Hepatocyte (in vitro differentiated cells): ENCODE measurements around the gene MYO1E. TPM values are rescaled to one million over a fixed set of nuclear protein-coding genes. Genes with fewer than 3 reads are reported as not detected.

Experiments used
- DNase-seq: peaks from one replicate; pipeline ENCODE4 v3.0.0-alpha.2; 2016; ENCODE audit warnings: low spot score
- H2AFZ ChIP-seq: fragments of 200-600 bp; sonication (generic); 2 replicates; pipeline ENCODE4 v1.6.0; 2016; ENCODE audit warnings: antibody characterized with exemption, mild to moderate bottlenecking
- H3K27ac ChIP-seq: fragments of 200-600 bp; sonication (generic); 2 replicates; pipeline ENCODE4 v1.5.1; 2016; ENCODE audit warnings: mild to moderate bottlenecking
- H3K27me3 ChIP-seq: fragments of 200-600 bp; sonication (generic); 2 replicates; pipeline ENCODE4 v1.6.1; 2016
- H3K36me3 ChIP-seq: fragments of 200-600 bp; sonication (generic); replicated peaks from 2 replicates; pipeline ENCODE4 v1.5.1; 2016; ENCODE audit warnings: low read depth; ENCODE audit not compliant: insufficient read depth
- H3K4me1 ChIP-seq: fragments of 200-600 bp; sonication (generic); 2 replicates; pipeline ENCODE4 v1.5.1; 2016; ENCODE audit warnings: mild to moderate bottlenecking, moderate library complexity; ENCODE audit not compliant: insufficient read depth
- H3K4me2 ChIP-seq: fragments of 200-600 bp; sonication (generic); 2 replicates; pipeline ENCODE4 v1.6.0; 2016
- H3K4me3 ChIP-seq: fragments of 200-600 bp; sonication (generic); 2 replicates; pipeline ENCODE4 v1.5.1; 2016; ENCODE audit warnings: mild to moderate bottlenecking
- H3K79me2 ChIP-seq: fragments of 200-600 bp; sonication (generic); 2 replicates; pipeline ENCODE4 v1.6.0; 2017; ENCODE audit warnings: mild to moderate bottlenecking
- H3K9me2 ChIP-seq: fragments of 200-600 bp; sonication (generic); replicated peaks from 2 replicates; pipeline ENCODE4 v1.6.0; 2017; ENCODE audit warnings: mild to moderate bottlenecking; ENCODE audit not compliant: insufficient read depth
- H3K9me3 ChIP-seq: fragments of 200-600 bp; sonication (generic); 2 replicates; pipeline ENCODE4 v1.5.1; 2016; ENCODE audit warnings: low read depth, mild to moderate bottlenecking
- H4K20me1 ChIP-seq: fragments of 200-600 bp; sonication (generic); 2 replicates; pipeline ENCODE4 v1.6.0; 2016; ENCODE audit warnings: mild to moderate bottlenecking; ENCODE audit not compliant: insufficient read depth, poor library complexity, severe bottlenecking
- CTCF ChIP-seq: fragments of 200-600 bp; sonication (generic); IDR thresholded peaks from 2 replicates; pipeline ENCODE4 v1.5.1; 2016; ENCODE audit warnings: antibody characterized with exemption, mild to moderate bottlenecking; ENCODE audit not compliant: poor library complexity
- EZH2 ChIP-seq: fragments of 200-600 bp; sonication (generic); IDR thresholded peaks from 2 replicates; pipeline ENCODE4 v1.6.1; 2016; ENCODE audit warnings: antibody characterized with exemption, mild to moderate bottlenecking, borderline replicate concordance
- EZH2phosphoT487 ChIP-seq: fragments of 200-600 bp; sonication (generic); IDR thresholded peaks from one replicate; pipeline ENCODE4 v1.6.1; 2018; ENCODE audit warnings: antibody characterized with exemption, mild to moderate bottlenecking, low read depth, moderate library complexity; ENCODE audit not compliant: unreplicated experiment, severe bottlenecking
- WGBS: methylation state at CpG from one replicate; pipeline ENCODE4 v1.1.6; 2016; ENCODE audit warnings: low lambda C conversion rate; ENCODE audit errors: missing lambda C conversion rate; 5-methylcytosine and 5-hydroxymethylcytosine counted together
- polyA plus RNA-seq: library from polyadenylated mRNA; unstranded; fragments of >200 nt; fragmentation: Nextera tagmentation; extraction: Ambion mirVana; gene quantifications from 2 replicates; pipeline ENCODE4 v1.2.1, GENCODE V29; 2016
- total RNA-seq: library from RNA; depleted of rRNA; stranded (reverse); fragments of >200 nt; gene quantifications from 2 replicates; pipeline ENCODE4 v1.2.3, GENCODE V29; 2014

Gene MYO1E
- total and polyA plus RNA-seq, 2 experiments from 2014 or later: 107 to 111 TPM

- H3K9me2 ChIP-seq: no peaks in the 10 kb centered on the region
- no peak overlapping the region for H2AFZ ChIP-seq
- no peaks in the 10 kb centered on the region for H3K9me3 ChIP-seq
- TF ChIP-seq EZH2phosphoT487 (no peak), CTCF (no peak), EZH2 (no peak)
- H3K27me3 ChIP-seq: no peaks in the 10 kb centered on the region
- WGBS: 81% methylated on average over 5 of the region's 5 CpGs
- DNase-seq: no peak
- H3K4me3 ChIP-seq: no peak overlapping the region
- no peaks in the 10 kb centered on the region for H3K36me3 ChIP-seq
- H4K20me1 ChIP-seq: no peaks in the 10 kb centered on the region
- no peak overlapping the region for H3K4me2 ChIP-seq
- H3K79me2 ChIP-seq: no peaks in the 10 kb centered on the region
- H3K4me1 ChIP-seq: no peaks in the 10 kb centered on the region
- peak overlapping the region; percentile 39 for H3K27ac ChIP-seq
These were observed 129.0 kb downstream of the MYO1E start for GRCh38 chr15:59243622-59244021.

DNA sequence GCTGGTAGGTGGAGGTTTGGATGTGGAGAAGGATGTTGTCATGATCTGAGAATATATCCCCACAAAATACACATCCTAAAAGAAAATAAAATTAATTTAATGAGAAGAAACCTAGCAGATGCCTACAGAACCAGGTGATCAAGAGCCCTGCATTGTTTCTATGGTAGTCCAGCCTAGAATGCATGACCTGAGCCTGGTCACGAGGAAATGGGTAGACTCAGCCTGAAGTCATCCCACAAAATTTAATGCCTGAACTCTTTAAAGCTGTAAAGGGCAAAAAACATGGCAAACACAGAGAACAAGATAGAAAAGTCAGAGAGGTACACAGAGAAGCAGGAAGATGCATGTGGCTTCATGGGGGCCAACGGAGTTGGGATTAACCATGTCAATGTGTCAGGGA is 130.0 kb downstream of the MYO1E start:
- H3K27ac ChIP-seq: no peak overlapping the region
- H3K9me2 ChIP-seq: no peaks in the 10 kb centered on the region
- H3K9me3 ChIP-seq: no peaks in the 10 kb centered on the region
- 83% methylated on average over 2 of the region's 2 CpGs for whole genome bisulfite sequencing
- H2AFZ ChIP-seq: no peak overlapping the region
- no peaks in the 10 kb centered on the region for H3K4me1 ChIP-seq
- H3K79me2 ChIP-seq: no peaks in the 10 kb centered on the region
- no peaks in the 10 kb centered on the region for H4K20me1 ChIP-seq
- no peak overlapping the region for H3K4me3 ChIP-seq
- no peak overlapping the region for H3K4me2 ChIP-seq
- no peak for DNase-seq
- H3K27me3 ChIP-seq: no peaks in the 10 kb centered on the region
- no peak for TF ChIP-seq CTCF
- no peaks in the 10 kb centered on the region for H3K36me3 ChIP-seq

- Histone ChIP-seq H3K4me2 (no peak overlapping the region), H3K79me2 (no peaks in the 10 kb centered on the region), H3K9me2 (no peaks in the 10 kb centered on the region), H3K4me3 (no peak overlapping the region), H3K27me3 (no peaks in the 10 kb centered on the region), H3K27ac (no peak overlapping the region), H3K4me1 (no peaks in the 10 kb centered on the region), H3K9me3 (no peaks in the 10 kb centered on the region), H3K36me3 (no peaks in the 10 kb centered on the region), H2AFZ (no peak overlapping the region), H4K20me1 (no peaks in the 10 kb centered on the region)
- no peak for DNase-seq
- no peak for TF ChIP-seq CTCF
- no peak for TF ChIP-seq EZH2phosphoT487
- no peak for TF ChIP-seq EZH2
- 85% methylated on average over 5 of the region's 5 CpGs for WGBS
These were observed 132.6 kb downstream of the MYO1E start for GRCh38 chr15:59240036-59240435.

GRCh38 chr15:59237924-59238331 is 134.7 kb downstream of the MYO1E start:
- H3K36me3 ChIP-seq: no peaks in the 10 kb centered on the region
- no peaks in the 10 kb centered on the region for H3K9me2 ChIP-seq
- 87% methylated on average over 5 of the region's 5 CpGs for WGBS
- no peak for DNase-seq
- H2AFZ ChIP-seq: no peak overlapping the region
- H3K27me3 ChIP-seq: no peaks in the 10 kb centered on the region
- no peak overlapping the region for H3K27ac ChIP-seq
- H4K20me1 ChIP-seq: no peaks in the 10 kb centered on the region
- no peaks in the 10 kb centered on the region for H3K79me2 ChIP-seq
- H3K4me2 ChIP-seq: no peak overlapping the region
- H3K9me3 ChIP-seq: no peaks in the 10 kb centered on the region
- TF ChIP-seq CTCF (no peak), EZH2 (no peak), EZH2phosphoT487 (no peak)
- no peak overlapping the region for H3K4me3 ChIP-seq
- H3K4me1 ChIP-seq: no peaks in the 10 kb centered on the region
